NB4 (cell line): ENCODE data around the gene ZNF148.

ENCODE experiments used
- POLR2A ChIP-seq: IDR thresholded peaks from 2 replicates; pipeline ENCODE4 v1.6.1; 2011; ENCODE audit warnings: mild to moderate bottlenecking; ENCODE audit not compliant: insufficient read length; ENCODE audit errors: extremely low read depth
- TF ChIP-seq, protein P1 (sequence below): IDR thresholded peaks from one replicate; pipeline ENCODE4 v1.5.1; 2012; ENCODE audit warnings: low read depth, low read length
- TF ChIP-seq, protein P2 (sequence below): IDR thresholded peaks from 2 replicates; pipeline ENCODE4 v1.6.1; 2011; ENCODE audit warnings: low read depth, low read length

DNA sequence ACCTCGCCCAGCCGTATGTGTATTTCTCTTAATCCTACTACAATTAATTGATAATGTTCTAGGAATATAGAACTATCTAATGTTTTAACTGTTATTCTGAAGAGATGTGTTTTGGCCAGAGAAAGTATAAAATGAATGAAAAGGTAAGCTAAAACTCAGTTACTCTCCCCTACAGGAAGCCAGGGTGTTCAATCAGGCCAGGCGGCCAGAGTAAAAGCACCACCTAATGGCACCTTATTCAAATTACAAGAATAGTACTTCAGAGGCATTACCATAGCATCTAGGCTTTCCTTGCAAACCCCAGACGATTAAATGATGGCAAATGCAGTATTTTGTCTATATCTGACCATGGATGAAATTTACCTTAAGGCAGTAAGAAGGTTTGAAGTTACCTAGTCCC, 172.9 kb downstream of the ZNF148 start:
- no peak for TF ChIP-seq POLR2A
- TF ChIP-seq, protein P1, sequence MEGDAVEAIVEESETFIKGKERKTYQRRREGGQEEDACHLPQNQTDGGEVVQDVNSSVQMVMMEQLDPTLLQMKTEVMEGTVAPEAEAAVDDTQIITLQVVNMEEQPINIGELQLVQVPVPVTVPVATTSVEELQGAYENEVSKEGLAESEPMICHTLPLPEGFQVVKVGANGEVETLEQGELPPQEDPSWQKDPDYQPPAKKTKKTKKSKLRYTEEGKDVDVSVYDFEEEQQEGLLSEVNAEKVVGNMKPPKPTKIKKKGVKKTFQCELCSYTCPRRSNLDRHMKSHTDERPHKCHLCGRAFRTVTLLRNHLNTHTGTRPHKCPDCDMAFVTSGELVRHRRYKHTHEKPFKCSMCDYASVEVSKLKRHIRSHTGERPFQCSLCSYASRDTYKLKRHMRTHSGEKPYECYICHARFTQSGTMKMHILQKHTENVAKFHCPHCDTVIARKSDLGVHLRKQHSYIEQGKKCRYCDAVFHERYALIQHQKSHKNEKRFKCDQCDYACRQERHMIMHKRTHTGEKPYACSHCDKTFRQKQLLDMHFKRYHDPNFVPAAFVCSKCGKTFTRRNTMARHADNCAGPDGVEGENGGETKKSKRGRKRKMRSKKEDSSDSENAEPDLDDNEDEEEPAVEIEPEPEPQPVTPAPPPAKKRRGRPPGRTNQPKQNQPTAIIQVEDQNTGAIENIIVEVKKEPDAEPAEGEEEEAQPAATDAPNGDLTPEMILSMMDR, result peak; percentile 9
- TF ChIP-seq, protein P2, sequence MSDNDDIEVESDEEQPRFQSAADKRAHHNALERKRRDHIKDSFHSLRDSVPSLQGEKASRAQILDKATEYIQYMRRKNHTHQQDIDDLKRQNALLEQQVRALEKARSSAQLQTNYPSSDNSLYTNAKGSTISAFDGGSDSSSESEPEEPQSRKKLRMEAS, result no peak
